HepG2 (cell line): ENCODE results near the gene IFI27. TPM values are rescaled to one million over a fixed set of nuclear protein-coding genes. Genes with fewer than 3 reads are reported as not detected.
A peak's percentile ranks its signal among the peaks of the same experiment; 100 is the strongest.

Experiments
- AGO2 ChIP-seq: fragments of 200-400 bp; formaldehyde crosslinking; optimal IDR thresholded peaks from 2 replicates; pipeline ENCODE3; 2017; ENCODE audit warnings: mild to moderate bottlenecking, low read depth, low read length, moderate library complexity
- CCDC6 ChIP-seq: sonication (generic); formaldehyde crosslinking; IDR thresholded peaks from 2 replicates; pipeline ENCODE4 v1.8.1; 2022; ENCODE audit warnings: mild to moderate bottlenecking, missing genetic modification reagents, moderate library complexity
- EHMT2 ChIP-seq: fragments of 200-600 bp; sonication (generic); IDR thresholded peaks from 2 replicates; pipeline ENCODE4 v1.7.0; 2017; ENCODE audit warnings: antibody characterized with exemption, low read depth, low read length, borderline replicate concordance
- FOXC1 ChIP-seq: sonication (generic); formaldehyde crosslinking; IDR thresholded peaks from 2 replicates; pipeline ENCODE4 v1.8.0; 2022; ENCODE audit warnings: mild to moderate bottlenecking, missing genetic modification reagents, borderline replicate concordance
- GATAD2A ChIP-seq: IDR thresholded peaks from 2 replicates; pipeline ENCODE4 v1.6.1; 2016
- HDAC1 ChIP-seq: sonication (generic); formaldehyde crosslinking; IDR thresholded peaks from 2 replicates; pipeline ENCODE4 v1.5.1; 2020; ENCODE audit warnings: mild to moderate bottlenecking, missing genetic modification reagents
- HIVEP1 ChIP-seq: sonication (generic); formaldehyde crosslinking; IDR thresholded peaks from 2 replicates; pipeline ENCODE4 v1.4.0; 2020; ENCODE audit warnings: mild to moderate bottlenecking, missing genetic modification reagents
- HNRNPK ChIP-seq: fragments of 200-400 bp; formaldehyde crosslinking; IDR thresholded peaks from 2 replicates; pipeline ENCODE4 v1.6.1; 2018; ENCODE audit warnings: low read length, low read depth, moderate library complexity, mild to moderate bottlenecking; ENCODE audit not compliant: poor library complexity, severe bottlenecking
- LCORL ChIP-seq, 2 experiments: fragments of 450-650 bp in 1 of 2; sonication (generic) in 1 of 2; formaldehyde crosslinking in 1 of 2; IDR thresholded peaks; 2 replicates each; pipeline versions ENCODE4 v1.5.0 to v1.6.1; 2017 to 2020; ENCODE audit warnings: antibody characterized with exemption in 1 of 2, missing genetic modification reagents in 1 of 2
- MIER2 ChIP-seq: IDR thresholded peaks from 2 replicates; pipeline ENCODE4 v1.6.1; 2016; ENCODE audit warnings: missing biosample characterization, missing genetic modification reagents
- MYNN ChIP-seq: sonication (generic); formaldehyde crosslinking; IDR thresholded peaks from 2 replicates; pipeline ENCODE4 v1.4.0; 2020; ENCODE audit warnings: mild to moderate bottlenecking, low read depth, missing genetic modification reagents
- POGZ ChIP-seq: sonication (generic); formaldehyde crosslinking; IDR thresholded peaks from 2 replicates; pipeline ENCODE4 v1.4.0; 2020; ENCODE audit warnings: mild to moderate bottlenecking, missing genetic modification reagents
- SOX6 ChIP-seq, 2 experiments: fragments of 450-650 bp in 1 of 2; sonication (generic) in 1 of 2; formaldehyde crosslinking in 1 of 2; IDR thresholded peaks; 2 replicates each; pipeline versions ENCODE4 v1.4.0 to v1.6.1; 2017 to 2020; ENCODE audit warnings: antibody characterized with exemption in 1 of 2, mild to moderate bottlenecking in 1 of 2, missing genetic modification reagents in 1 of 2
- STAG1 ChIP-seq: sonication (generic); formaldehyde crosslinking; IDR thresholded peaks from 2 replicates; pipeline ENCODE4 v1.4.0; 2020; ENCODE audit warnings: missing genetic modification reagents
- TSC22D2 ChIP-seq: sonication (generic); formaldehyde crosslinking; IDR thresholded peaks from 2 replicates; pipeline ENCODE4 v1.5.1; 2020; ENCODE audit warnings: missing genetic modification reagents, mild to moderate bottlenecking, borderline replicate concordance
- ZKSCAN5 ChIP-seq: sonication (generic); formaldehyde crosslinking; IDR thresholded peaks from 2 replicates; pipeline ENCODE4 v1.5.1; 2020; ENCODE audit warnings: mild to moderate bottlenecking, missing genetic modification reagents
- ZNF274 ChIP-seq: sonication (generic); formaldehyde crosslinking; IDR thresholded peaks from 2 replicates; pipeline ENCODE4 v1.5.1; 2020; ENCODE audit warnings: mild to moderate bottlenecking, missing genetic modification reagents
- ZNF331 ChIP-seq: sonication (generic); formaldehyde crosslinking; IDR thresholded peaks from 2 replicates; pipeline ENCODE4 v1.4.0; 2020; ENCODE audit warnings: missing genetic modification reagents
- polyA plus RNA-seq, 8 experiments: library from polyadenylated mRNA; depleted of rRNA in 3 of 8; stranded (reverse) in 7 of 8; unstranded in 1 of 8; fragments of >200 nt; fragmentation: Illumina TruSeq in 4 of 8; extraction: Trizol in 4 of 8; gene quantifications; 2 replicates each; pipeline versions ENCODE4 v1.2.1 to v1.2.3, GENCODE V29; 2011 to 2016; ENCODE audit warnings: low read depth in 4 of 8, missing spikeins in 1 of 8, mixed read lengths in 1 of 8; ENCODE audit not compliant: insufficient read depth in 1 of 8
- total RNA-seq, 5 experiments: library from RNA; depleted of rRNA; stranded (reverse); fragments of >200 nt; fragmentation: Illumina TruSeq; extraction: Trizol; gene quantifications; 2 replicates each; pipeline ENCODE4 v1.2.3, GENCODE V29; 2016; ENCODE audit warnings: low read depth in 1 of 5
- TF ChIP-seq, protein P1 (sequence below): sonication (generic); formaldehyde crosslinking; IDR thresholded peaks from 2 replicates; pipeline ENCODE4 v1.4.0; 2020; ENCODE audit warnings: missing genetic modification reagents, borderline replicate concordance
- TF ChIP-seq, protein P2 (sequence below): sonication (generic); formaldehyde crosslinking; IDR thresholded peaks from 2 replicates; pipeline ENCODE4 v1.8.0; 2022; ENCODE audit warnings: mild to moderate bottlenecking, missing genetic modification reagents, borderline replicate concordance
- TF ChIP-seq, protein P3 (sequence below): sonication (generic); formaldehyde crosslinking; IDR thresholded peaks from 2 replicates; pipeline ENCODE4 v1.9.0; 2021; ENCODE audit warnings: missing genetic modification reagents, borderline replicate concordance

Gene IFI27
- total and polyA plus RNA-seq, 2 of the 13 experiments (the other 11 are each of a cell fraction or from before 2014, with no cell fraction given), result 1.2 to 1.7 TPM

DNA sequence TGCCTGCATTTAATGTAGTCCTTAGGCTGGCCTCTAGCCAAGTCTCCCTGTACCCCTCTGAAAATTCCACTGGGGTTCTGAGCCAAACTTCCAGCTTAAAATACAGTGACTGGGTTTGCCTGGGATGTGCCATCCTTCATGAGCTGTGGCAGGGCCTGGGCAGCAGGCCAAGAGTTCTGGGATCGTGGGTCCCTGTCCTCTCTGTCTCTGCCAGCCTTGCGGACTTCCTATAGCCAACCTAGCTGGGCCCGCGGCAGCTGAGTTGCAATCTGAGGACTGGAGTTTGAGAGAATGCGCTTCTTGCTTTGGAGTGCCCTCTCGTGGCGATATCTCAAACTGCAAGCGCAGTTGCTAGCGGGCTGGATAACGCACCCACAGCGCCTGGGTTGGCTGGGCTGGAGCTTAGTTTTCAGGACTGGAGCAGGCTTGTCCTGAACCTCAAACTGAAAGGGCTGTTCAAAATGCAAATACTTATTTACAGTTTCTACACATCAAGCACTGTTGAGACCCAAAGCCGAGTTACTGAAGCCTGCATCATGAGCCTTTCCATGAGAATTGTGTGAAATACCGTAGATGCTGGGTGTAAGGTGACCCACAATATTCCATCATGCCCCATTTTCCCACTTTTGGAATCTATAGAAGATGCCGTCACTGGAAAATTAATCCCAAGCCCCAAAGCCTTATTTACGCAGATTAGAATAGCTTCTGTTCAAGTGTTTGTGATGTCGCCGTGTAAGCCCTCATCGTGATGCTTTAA lies 26.2 kb downstream of the IFI27 start (continued):
- no peak for TF ChIP-seq LCORL (IDR thresholded peaks at IDR 0.05)
- peak; percentile 83 for TF ChIP-seq LCORL (CRISPR knock-in tag; IDR thresholded peaks at IDR 0.05)
- no peak for TF ChIP-seq EHMT2
- TF ChIP-seq ZNF274 (CRISPR knock-in tag), result 0 out of 2 replicates have a peak, but pooled peaks have one; percentile 58
- no peak for TF ChIP-seq AGO2
- 0 out of 2 replicates have a peak, but pooled peaks have one; percentile 25 for TF ChIP-seq MIER2
- TF ChIP-seq HIVEP1 (CRISPR knock-in tag), result no peak
- TF ChIP-seq, protein P1, sequence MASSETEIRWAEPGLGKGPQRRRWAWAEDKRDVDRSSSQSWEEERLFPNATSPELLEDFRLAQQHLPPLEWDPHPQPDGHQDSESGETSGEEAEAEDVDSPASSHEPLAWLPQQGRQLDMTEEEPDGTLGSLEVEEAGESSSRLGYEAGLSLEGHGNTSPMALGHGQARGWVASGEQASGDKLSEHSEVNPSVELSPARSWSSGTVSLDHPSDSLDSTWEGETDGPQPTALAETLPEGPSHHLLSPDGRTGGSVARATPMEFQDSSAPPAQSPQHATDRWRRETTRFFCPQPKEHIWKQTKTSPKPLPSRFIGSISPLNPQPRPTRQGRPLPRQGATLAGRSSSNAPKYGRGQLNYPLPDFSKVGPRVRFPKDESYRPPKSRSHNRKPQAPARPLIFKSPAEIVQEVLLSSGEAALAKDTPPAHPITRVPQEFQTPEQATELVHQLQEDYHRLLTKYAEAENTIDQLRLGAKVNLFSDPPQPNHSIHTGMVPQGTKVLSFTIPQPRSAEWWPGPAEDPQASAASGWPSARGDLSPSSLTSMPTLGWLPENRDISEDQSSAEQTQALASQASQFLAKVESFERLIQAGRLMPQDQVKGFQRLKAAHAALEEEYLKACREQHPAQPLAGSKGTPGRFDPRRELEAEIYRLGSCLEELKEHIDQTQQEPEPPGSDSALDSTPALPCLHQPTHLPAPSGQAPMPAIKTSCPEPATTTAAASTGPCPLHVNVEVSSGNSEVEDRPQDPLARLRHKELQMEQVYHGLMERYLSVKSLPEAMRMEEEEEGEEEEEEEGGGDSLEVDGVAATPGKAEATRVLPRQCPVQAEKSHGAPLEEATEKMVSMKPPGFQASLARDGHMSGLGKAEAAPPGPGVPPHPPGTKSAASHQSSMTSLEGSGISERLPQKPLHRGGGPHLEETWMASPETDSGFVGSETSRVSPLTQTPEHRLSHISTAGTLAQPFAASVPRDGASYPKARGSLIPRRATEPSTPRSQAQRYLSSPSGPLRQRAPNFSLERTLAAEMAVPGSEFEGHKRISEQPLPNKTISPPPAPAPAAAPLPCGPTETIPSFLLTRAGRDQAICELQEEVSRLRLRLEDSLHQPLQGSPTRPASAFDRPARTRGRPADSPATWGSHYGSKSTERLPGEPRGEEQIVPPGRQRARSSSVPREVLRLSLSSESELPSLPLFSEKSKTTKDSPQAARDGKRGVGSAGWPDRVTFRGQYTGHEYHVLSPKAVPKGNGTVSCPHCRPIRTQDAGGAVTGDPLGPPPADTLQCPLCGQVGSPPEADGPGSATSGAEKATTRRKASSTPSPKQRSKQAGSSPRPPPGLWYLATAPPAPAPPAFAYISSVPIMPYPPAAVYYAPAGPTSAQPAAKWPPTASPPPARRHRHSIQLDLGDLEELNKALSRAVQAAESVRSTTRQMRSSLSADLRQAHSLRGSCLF (CRISPR knock-in tag), result no peak
- TF ChIP-seq FOXC1 (CRISPR knock-in tag), result 0 out of 2 replicates have a peak, but pooled peaks have one; percentile 35
- TF ChIP-seq HDAC1 (CRISPR knock-in tag), result no peak
- TF ChIP-seq GATAD2A (CRISPR knock-in tag), result peak; percentile 66; the same call in 1 of the 2 replicates
- no peak for TF ChIP-seq ZKSCAN5
- TF ChIP-seq, protein P2, sequence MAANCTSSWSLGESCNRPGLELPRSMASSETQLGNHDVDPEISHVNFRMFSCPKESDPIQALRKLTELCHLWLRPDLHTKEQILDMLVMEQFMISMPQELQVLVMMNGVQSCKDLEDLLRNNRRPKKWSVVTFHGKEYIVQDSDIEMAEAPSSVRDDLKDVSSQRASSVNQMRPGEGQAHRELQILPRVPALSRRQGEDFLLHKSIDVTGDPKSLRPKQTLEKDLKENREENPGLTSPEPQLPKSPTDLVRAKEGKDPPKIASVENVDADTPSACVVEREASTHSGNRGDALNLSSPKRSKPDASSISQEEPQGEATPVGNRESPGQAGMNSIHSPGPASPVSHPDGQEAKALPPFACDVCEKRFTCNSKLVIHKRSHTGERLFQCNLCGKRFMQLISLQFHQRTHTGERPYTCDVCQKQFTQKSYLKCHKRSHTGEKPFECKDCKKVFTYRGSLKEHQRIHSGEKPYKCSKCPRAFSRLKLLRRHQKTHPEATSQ, result no peak
- TF ChIP-seq CCDC6 (CRISPR knock-in tag), result no peak
- TF ChIP-seq STAG1 (CRISPR knock-in tag), result peak; percentile 98
- TF ChIP-seq, protein P3, sequence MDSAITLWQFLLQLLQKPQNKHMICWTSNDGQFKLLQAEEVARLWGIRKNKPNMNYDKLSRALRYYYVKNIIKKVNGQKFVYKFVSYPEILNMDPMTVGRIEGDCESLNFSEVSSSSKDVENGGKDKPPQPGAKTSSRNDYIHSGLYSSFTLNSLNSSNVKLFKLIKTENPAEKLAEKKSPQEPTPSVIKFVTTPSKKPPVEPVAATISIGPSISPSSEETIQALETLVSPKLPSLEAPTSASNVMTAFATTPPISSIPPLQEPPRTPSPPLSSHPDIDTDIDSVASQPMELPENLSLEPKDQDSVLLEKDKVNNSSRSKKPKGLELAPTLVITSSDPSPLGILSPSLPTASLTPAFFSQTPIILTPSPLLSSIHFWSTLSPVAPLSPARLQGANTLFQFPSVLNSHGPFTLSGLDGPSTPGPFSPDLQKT (CRISPR knock-in tag), result no peak
- TF ChIP-seq HNRNPK, result no peak
- no peak; the same call in 1 of the 2 replicates for TF ChIP-seq ZNF331 (CRISPR knock-in tag)
- TF ChIP-seq TSC22D2, result no peak; the same call in 1 of the 2 replicates
- TF ChIP-seq MYNN (CRISPR knock-in tag), result no peak
- TF ChIP-seq SOX6 (IDR thresholded peaks at IDR 0.05), result no peak
- peak; percentile 41; the same call in 1 of the 2 replicates for TF ChIP-seq SOX6 (CRISPR knock-in tag; IDR thresholded peaks at IDR 0.05)
- no peak for TF ChIP-seq POGZ (CRISPR knock-in tag)
